Testis (tissue), 2 donors: ENCODE data around the gene GSDME.

Source experiments
- POLR2A ChIP-seq: fragments of 450-650 bp; IDR thresholded peaks from one replicate; pipeline ENCODE4 v1.6.1; 2017; ENCODE audit warnings: antibody characterized with exemption, mild to moderate bottlenecking, moderate library complexity
- TF ChIP-seq, protein P1 (sequence below), 3 experiments: fragments of 450-650 bp in 2 of 3; fragments of 200-600 bp in 1 of 3; sonication (generic) in 1 of 3; IDR thresholded peaks; one replicate each; pipeline ENCODE4 v1.5.1; 2016 to 2019; ENCODE audit warnings: antibody characterized with exemption in 3 of 3, mild to moderate bottlenecking in 2 of 3, moderate library complexity in 1 of 3

DNA sequence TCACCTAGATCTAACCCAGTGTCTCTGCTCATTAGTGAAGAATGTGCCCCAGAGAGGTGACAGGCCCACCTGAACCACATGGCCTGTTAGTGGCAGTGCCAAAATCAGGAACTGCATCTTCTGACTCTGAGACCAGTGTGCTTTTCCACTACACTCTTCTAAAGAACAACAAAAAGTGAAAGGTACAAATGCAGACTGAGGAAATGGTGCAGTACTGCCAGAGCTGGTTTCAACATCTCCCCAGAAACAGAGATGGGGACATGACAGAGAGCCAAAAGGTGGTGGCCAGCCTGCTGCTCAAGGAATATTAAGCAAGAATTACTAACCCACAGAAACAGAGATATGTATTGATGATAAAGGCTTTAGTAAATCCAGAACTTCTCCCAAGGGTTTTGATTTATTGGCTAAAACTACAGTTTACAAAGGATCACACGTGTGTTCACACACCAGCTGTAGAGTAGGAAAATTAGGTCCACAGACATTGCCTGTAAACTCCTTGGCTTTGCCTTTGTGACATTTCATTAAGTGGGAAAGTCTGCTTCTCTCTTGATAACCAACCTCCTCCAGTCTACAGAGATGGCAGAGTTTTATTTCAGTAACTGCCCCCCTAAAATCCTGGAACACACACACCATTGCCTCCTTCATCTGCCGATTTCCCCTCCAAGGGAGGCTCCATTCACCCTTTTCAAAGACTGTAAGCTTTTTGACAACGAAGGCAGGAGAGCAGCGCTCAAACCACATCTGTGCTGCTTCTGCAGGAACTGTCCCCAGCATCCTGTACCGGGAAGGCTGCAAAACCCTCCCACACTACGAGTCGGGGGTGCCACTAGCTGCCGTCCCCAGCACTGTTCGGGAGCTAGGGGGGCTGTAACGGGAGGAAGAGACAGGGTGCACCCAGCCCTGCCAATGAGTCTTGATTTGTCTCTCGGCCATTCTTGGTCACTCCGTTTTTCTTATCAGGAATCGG, 29.8 kb downstream of the GSDME start:
- TF ChIP-seq, protein P1, sequence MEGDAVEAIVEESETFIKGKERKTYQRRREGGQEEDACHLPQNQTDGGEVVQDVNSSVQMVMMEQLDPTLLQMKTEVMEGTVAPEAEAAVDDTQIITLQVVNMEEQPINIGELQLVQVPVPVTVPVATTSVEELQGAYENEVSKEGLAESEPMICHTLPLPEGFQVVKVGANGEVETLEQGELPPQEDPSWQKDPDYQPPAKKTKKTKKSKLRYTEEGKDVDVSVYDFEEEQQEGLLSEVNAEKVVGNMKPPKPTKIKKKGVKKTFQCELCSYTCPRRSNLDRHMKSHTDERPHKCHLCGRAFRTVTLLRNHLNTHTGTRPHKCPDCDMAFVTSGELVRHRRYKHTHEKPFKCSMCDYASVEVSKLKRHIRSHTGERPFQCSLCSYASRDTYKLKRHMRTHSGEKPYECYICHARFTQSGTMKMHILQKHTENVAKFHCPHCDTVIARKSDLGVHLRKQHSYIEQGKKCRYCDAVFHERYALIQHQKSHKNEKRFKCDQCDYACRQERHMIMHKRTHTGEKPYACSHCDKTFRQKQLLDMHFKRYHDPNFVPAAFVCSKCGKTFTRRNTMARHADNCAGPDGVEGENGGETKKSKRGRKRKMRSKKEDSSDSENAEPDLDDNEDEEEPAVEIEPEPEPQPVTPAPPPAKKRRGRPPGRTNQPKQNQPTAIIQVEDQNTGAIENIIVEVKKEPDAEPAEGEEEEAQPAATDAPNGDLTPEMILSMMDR (IDR thresholded peaks at IDR 0.05), result no peak
- TF ChIP-seq POLR2A, result no peak
